ENCODE results near the gene CFHR3. TPM values are rescaled to one million over a fixed set of nuclear protein-coding genes. Genes with fewer than 3 reads are reported as not detected.
A peak's percentile ranks its signal among the peaks of the same experiment; 100 is the strongest.
"Not testable (repeated sequence)": the region's sequence is repeated elsewhere in the genome, so short reads cannot be mapped to it uniquely, and the experiment has no call there.

CFHR3 gene
- total RNA-seq, 1 donor from 2014 or later, result not detected

- Histone ChIP-seq H3K4me3 (ENCODE audit: low read depth, low read length) (no peak overlapping the region), H3K27me3 (ENCODE audit: control insufficient read depth, insufficient read depth, low read length) (no peaks in the 10 kb centered on the region), H3K36me3 (ENCODE audit: control insufficient read depth, insufficient read depth, low read length) (no peaks in the 10 kb centered on the region)
- TF ChIP-seq, protein P1, sequence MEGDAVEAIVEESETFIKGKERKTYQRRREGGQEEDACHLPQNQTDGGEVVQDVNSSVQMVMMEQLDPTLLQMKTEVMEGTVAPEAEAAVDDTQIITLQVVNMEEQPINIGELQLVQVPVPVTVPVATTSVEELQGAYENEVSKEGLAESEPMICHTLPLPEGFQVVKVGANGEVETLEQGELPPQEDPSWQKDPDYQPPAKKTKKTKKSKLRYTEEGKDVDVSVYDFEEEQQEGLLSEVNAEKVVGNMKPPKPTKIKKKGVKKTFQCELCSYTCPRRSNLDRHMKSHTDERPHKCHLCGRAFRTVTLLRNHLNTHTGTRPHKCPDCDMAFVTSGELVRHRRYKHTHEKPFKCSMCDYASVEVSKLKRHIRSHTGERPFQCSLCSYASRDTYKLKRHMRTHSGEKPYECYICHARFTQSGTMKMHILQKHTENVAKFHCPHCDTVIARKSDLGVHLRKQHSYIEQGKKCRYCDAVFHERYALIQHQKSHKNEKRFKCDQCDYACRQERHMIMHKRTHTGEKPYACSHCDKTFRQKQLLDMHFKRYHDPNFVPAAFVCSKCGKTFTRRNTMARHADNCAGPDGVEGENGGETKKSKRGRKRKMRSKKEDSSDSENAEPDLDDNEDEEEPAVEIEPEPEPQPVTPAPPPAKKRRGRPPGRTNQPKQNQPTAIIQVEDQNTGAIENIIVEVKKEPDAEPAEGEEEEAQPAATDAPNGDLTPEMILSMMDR (IDR thresholded peaks at IDR 0.05; ENCODE audit: insufficient read depth, low read length, severe bottlenecking), result no peak
- FAIRE-seq (no peak), DNase-seq (ENCODE audit: low read depth) (peak; percentile 2)
These were observed 4.5 kb downstream of the CFHR3 start for GRCh38 chr1:196779093-196779492.

DNA sequence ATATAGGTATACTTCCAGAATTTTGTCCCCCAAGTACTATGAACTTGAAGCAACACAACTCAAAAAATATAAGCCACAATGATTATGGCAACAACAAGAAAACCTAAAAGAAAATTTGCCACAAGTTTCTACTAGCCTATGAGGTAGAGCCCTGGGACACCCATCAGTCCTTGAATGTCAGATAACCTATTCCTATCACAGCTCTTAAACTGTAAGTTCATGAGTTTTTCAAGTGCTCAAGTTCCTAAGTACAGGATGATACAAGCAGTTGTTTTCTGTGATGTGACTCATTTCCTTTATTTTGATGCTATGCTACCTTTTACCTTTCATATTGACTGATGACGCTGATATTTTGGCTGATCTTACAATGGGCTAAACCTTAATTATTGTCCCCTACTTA is 16.6 kb downstream of the CFHR3 start:
- not testable (repeated sequence) for H3K4me3 ChIP-seq (ENCODE audit: low read depth, low read length); H3K36me3 ChIP-seq (ENCODE audit: control insufficient read depth, insufficient read depth, low read length); FAIRE-seq; H3K27me3 ChIP-seq (ENCODE audit: control insufficient read depth, insufficient read depth, low read length)
- DNase-seq (ENCODE audit: low read depth), result peak; percentile 36

- not testable (repeated sequence) for H3K36me3 ChIP-seq (ENCODE audit: control insufficient read depth, insufficient read depth, low read length); H3K4me3 ChIP-seq (ENCODE audit: low read depth, low read length); DNase-seq (ENCODE audit: low read depth); H3K27me3 ChIP-seq (ENCODE audit: control insufficient read depth, insufficient read depth, low read length); FAIRE-seq
These were observed 19.5 kb downstream of the CFHR3 start for GRCh38 chr1:196794103-196794502.

GRCh38 chr1:196797891-196798290 is 23.3 kb downstream of the CFHR3 start:
- Histone ChIP-seq H3K4me3 (ENCODE audit: low read depth, low read length) (no peak overlapping the region), H3K36me3 (ENCODE audit: control insufficient read depth, insufficient read depth, low read length) (no peaks in the 10 kb centered on the region), H3K27me3 (ENCODE audit: control insufficient read depth, insufficient read depth, low read length) (no peaks in the 10 kb centered on the region)
- DNase-seq (ENCODE audit: low read depth), result no peak
- TF ChIP-seq, protein P1 (IDR thresholded peaks at IDR 0.05; ENCODE audit: insufficient read depth, low read length, severe bottlenecking), result no peak
- no peak for FAIRE-seq

DNA sequence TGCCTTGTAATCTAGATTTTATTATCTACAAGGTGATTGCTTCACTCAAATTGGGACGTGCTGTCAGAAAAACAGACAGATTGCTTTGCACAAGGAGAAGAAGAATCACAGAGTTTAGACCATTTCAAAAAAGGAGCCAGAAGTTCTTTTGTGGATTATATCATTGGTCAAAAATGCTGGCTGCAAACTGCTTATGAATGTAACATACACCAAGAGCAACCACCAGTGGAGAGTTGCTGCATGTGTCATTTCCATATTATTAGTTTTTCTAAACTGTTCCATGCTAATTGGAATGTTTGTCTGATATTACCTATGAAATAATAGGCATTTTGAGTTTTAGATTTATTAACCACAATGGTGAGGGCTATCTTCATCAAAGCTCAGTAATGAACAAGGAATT is 27.3 kb downstream of the CFHR3 start:
- H3K36me3 ChIP-seq (ENCODE audit: control insufficient read depth, insufficient read depth, low read length); H3K27me3 ChIP-seq (ENCODE audit: control insufficient read depth, insufficient read depth, low read length); FAIRE-seq; H3K4me3 ChIP-seq (ENCODE audit: low read depth, low read length); DNase-seq (ENCODE audit: low read depth): not testable (repeated sequence)

DNA sequence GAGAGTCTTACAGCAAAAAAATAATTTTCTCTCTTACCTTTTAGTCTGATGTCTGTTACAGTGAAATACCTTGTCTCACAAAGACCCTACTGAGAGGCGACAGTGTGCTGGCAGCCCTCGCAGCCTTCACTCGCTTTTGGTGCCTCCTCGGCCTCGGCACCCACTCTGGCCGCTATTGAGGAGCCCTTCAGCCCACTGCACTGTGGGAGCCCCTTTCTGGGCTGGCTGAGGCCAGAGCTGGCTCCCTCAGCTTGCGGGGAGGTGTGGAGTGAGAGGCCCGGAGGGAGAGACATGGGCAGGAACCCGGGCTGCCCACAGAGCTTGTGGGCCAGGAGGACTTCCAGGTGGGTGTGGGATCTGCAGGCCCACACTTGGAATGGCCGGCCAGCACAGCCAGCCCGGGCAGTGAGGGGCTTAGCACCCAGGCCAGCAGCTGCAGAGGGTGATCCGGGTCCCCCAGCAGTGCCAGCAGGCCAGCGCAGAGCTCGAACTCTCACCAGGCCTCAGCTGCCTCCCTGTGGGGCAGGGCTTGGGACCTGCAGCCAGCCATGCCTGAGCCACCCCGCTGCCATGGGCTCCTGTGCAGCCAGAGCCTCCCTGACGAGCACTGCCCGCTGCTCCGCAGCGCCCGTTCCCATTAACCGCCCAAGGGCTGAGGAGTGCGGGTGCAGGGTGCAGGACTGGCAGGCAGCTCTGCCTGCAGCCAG is 34.0 kb downstream of the CFHR3 start:
- H3K36me3 ChIP-seq (ENCODE audit: control insufficient read depth, insufficient read depth, low read length), result no peaks in the 10 kb centered on the region
- no peaks in the 10 kb centered on the region for H3K27me3 ChIP-seq (ENCODE audit: control insufficient read depth, insufficient read depth, low read length)
- no peak overlapping the region for H3K4me3 ChIP-seq (ENCODE audit: low read depth, low read length)
- DNase-seq (ENCODE audit: low read depth) (no peak), FAIRE-seq (no peak)
- TF ChIP-seq, protein P1 (IDR thresholded peaks at IDR 0.05; ENCODE audit: insufficient read depth, low read length, severe bottlenecking), result no peak

DNA sequence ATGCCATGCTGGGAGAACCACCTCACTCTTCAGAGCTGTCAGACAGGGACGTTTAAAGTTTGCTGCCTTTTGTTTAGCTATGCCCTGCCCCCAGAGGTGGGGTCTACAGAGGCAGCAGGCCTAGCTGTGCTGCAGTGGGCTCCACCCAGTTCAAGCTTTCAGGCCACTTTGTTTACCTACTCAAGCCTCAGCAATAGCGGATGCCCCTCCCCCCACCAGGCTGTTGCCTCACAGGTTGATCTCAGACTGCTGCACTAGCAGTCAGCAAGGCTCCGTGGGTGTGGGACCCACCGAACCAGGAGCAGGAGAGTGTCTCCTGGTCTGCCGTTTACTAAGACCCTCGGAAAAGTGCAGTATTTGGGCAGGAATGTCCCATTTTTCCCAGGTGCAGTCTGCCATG is 42.8 kb downstream of the CFHR3 start:
- DNase-seq (ENCODE audit: low read depth); H3K27me3 ChIP-seq (ENCODE audit: control insufficient read depth, insufficient read depth, low read length); FAIRE-seq; H3K4me3 ChIP-seq (ENCODE audit: low read depth, low read length); H3K36me3 ChIP-seq (ENCODE audit: control insufficient read depth, insufficient read depth, low read length): not testable (repeated sequence)

- H3K27me3 ChIP-seq (ENCODE audit: control insufficient read depth, insufficient read depth, low read length); FAIRE-seq; DNase-seq (ENCODE audit: low read depth); H3K36me3 ChIP-seq (ENCODE audit: control insufficient read depth, insufficient read depth, low read length); H3K4me3 ChIP-seq (ENCODE audit: low read depth, low read length): not testable (repeated sequence)
These were observed 44.9 kb downstream of the CFHR3 start, which contains the start of gene CFHR1 for GRCh38 chr1:196819531-196819930. Gene CFHR1 (plus strand): TSS chr1:196819731. CDS start chr1:196819845, 114 bp downstream.

All from bronchial epithelial cell (primary cell).